Epithelial cell of prostate (primary cell): ENCODE results near the gene CHPF2.
A peak's percentile ranks its signal among the peaks of the same experiment; 100 is the strongest.

ENCODE experiments used
- DNase-seq: peaks from one replicate; pipeline ENCODE4 v3.0.0-alpha.2; 2011; ENCODE audit warnings: low read depth, low spot score
- H3K27ac ChIP-seq: fragments of 450-650 bp; 2 replicates; pipeline ENCODE4 v1.5.1; 2017; ENCODE audit warnings: mild to moderate bottlenecking

Gene CHPF2

GRCh38 chr7:151202836-151203235 is 29.4 kb upstream of the CHPF2 start:
- no peak overlapping the region for H3K27ac ChIP-seq
- DNase-seq = no peak

GRCh38 chr7:151204383-151205032 is 27.8 kb upstream of the CHPF2 start:
- H3K27ac ChIP-seq = no peak overlapping the region
- DNase-seq = no peak

DNA sequence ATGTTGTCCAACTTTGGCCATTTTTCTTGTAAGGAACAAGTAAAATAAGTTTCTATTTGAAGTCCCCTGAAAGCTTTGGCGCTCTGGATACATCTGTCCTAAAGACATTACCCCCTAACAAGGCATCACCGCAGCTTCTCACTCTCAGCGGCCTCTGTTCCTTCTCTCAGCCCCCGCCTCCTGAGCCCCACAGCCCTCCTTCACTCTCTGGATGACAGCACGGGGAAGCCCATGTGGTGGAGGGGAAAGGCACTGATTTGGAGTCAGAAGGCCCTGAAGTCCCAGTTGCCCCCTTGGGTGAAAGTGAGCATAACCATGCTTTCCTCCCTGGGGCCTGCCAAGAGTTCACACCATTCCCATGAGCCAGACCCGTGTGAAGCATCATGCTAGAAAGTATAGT is 26.6 kb upstream of the CHPF2 start:
- DNase-seq = no peak
- no peak overlapping the region for H3K27ac ChIP-seq

- DNase-seq = no peak
These were observed 25.4 kb upstream of the CHPF2 start for GRCh38 chr7:151206914-151207313.

GRCh38 chr7:151207315-151207714 is 25.0 kb upstream of the CHPF2 start:
- DNase-seq = no peak
- H3K27ac ChIP-seq = no peak overlapping the region

More at GRCh38 chr7:151206914-151207313, 25.4 kb upstream of the CHPF2 start:
- H3K27ac ChIP-seq = no peak overlapping the region

DNA sequence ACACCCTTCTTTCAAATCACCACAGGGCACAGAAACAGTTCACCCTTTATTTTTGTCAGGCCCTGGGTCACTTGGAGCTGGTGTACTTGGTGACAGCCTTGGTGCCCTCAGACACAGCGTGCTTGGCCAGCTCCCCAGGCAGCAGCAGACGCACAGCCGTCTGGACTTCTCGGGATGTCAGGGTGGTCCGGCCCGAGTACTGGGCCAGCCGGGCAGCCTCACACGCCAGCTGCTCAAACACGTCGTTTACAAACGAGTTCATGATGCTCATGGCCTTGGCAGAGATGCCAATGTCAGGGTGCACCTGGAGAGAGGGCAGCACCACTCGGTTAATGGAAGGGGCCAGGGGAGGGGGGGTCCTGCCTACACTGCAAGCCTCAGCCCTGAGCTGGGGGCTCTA is 24.5 kb upstream of the CHPF2 start:
- no peak overlapping the region for H3K27ac ChIP-seq
- DNase-seq = no peak

GRCh38 chr7:151208253-151208862 is 23.9 kb upstream of the CHPF2 start:
- no peak for DNase-seq
- no peak overlapping the region for H3K27ac ChIP-seq

GRCh38 chr7:151209588-151209987 is 22.7 kb upstream of the CHPF2 start:
- H3K27ac ChIP-seq = no peak overlapping the region
- DNase-seq = no peak

GRCh38 chr7:151210087-151210854 is 22.0 kb upstream of the CHPF2 start, which contains the start of gene H2BK1:
TSS of gene H2BK1 (minus strand) at chr7:151210488. CDS start at chr7:151210318, 170 bp downstream.
- DNase-seq = no peak
- H3K27ac ChIP-seq = no peak within 1 kb of the TSS

- no peak for DNase-seq
- H3K27ac ChIP-seq = no peak overlapping the region
These were observed 21.0 kb upstream of the CHPF2 start for GRCh38 chr7:151211155-151211772.

DNA sequence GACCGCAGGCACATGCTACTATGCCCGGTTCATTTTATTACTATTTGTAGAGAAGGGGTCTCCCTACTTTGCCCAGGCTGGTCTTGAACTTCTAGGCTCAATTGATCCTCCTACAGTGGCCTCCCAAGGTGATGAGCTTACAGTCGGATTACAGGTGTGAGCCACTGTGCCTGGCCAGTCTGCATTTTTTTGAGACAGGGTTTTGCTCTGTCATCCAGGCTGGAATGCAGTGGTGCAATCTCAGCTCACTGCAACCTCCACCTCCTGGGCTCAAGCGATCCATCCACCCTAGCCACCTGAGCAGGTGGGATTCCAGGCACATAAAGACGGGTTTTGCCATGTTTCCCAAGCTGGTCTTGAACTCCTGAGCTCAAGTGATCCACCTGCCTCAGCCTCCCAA is 19.7 kb upstream of the CHPF2 start:
- H3K27ac ChIP-seq = peak overlapping the region; percentile 5
- no peak for DNase-seq

DNA sequence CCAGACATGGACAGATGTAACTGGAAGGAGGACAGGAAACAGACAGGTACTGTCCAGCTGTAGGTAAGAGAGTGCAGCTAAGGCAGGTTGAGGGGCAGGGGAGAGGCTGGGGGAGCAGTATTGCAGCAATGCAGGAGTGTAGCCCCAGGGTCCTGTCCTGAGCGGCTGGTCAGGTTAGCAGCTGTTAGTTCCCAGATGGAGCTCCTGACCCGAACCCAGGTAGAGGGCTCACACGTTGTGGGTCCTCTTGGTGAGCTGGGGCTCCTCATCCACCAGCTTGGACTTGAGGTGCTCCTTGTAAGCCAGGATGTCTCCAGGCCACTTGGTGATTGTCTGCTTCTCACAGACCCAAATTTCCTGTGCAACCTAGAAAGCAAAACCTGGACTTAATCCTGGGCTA is 18.5 kb upstream of the CHPF2 start:
- no peak for DNase-seq
- H3K27ac ChIP-seq = no peak overlapping the region

GRCh38 chr7:151215396-151215795 is 16.9 kb upstream of the CHPF2 start:
- no peak overlapping the region for H3K27ac ChIP-seq
- no peak for DNase-seq

DNA sequence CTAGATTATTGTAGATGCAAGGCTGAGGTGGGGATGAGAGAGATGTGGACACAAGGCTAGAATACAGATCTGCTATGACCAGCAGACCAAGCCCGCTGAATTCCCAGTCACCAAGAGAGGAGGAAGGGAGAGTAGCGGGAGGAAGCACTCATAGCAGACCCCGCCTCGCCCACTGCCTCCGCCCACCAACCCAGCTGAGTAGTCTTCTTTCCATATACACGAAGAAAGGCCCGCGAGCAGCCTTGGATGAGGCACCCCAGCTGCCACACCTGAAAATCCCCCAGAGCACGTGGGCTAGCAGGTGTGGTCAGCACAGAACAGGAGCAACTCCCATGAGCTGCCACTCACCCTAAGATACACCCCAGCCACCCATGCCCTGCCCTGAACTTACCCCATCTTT is 14.1 kb upstream of the CHPF2 start:
- no peak for DNase-seq

DNA sequence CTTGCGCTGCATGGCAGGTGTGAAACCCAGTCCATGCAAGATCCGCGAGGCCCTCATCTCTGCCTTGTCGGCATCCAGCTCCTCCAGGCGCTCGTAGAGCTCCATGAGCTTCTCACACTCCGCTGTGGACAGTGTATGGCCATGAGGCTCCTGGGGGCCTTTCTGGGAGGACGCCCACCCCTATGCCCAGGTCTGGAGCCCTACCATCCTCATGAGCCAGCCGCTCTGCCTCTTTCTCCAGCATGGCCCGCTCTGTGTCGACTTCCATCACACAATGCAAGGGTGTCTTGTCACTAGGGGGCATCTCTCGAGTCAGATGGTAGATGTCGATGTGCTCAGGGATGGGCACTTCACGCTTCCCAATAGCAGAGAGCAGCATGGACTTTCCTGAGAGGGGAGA is 8.6 kb upstream of the CHPF2 start:
- no peak for DNase-seq
- no peak overlapping the region for H3K27ac ChIP-seq

More for the DNA sequence above, 14.1 kb upstream of the CHPF2 start:
- no peak overlapping the region for H3K27ac ChIP-seq

DNA sequence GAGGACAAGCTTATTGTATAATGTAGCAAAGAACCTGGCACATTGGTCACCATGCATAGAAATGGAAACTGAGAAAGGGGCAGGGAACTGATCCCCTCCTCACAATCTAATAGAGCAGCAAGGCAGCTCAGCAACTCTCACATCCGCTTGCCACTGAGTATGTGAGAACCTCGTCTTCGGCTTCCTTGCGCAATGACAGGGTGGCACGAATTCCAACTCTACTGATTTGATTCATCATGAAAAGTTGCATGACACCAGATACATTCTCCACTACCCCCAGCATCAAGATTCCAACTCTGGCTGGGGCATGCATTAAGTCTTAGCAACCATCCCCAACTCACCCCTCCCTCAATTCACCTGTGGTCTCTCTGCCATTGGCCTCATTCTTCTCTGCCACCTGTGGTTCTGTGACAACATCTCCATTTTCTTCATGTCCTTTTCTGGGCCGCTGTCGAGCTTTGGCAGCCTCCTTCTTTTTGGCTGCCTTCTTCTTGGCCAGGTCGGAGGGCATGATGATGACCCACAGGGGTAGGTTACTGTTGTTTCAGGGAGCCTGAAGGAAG is 6.3 kb upstream of the CHPF2 start:
- no peak overlapping the region for H3K27ac ChIP-seq
- DNase-seq = no peak

- peak overlapping the region; percentile 67 for H3K27ac ChIP-seq
- no peak for DNase-seq
These were observed 5.8 kb upstream of the CHPF2 start for GRCh38 chr7:151226560-151226874.

- peak within 1 kb of the TSS; percentile 67 for H3K27ac ChIP-seq
- DNase-seq = peak; percentile 94
These were observed 5.2 kb upstream of the CHPF2 start, which contains the start of gene ABCF2 for GRCh38 chr7:151226875-151227782. TSS of gene ABCF2 (minus strand) at chr7:151227205. CDS start at chr7:151226458, 747 bp downstream.

GRCh38 chr7:151228024-151228866 is 4.0 kb upstream of the CHPF2 start:
- DNase-seq = no peak
- peak overlapping the region; percentile 67 for H3K27ac ChIP-seq
